C4-2B (cell line): ENCODE data around the gene HOXD9.

ENCODE experiments used
- H3K27ac ChIP-seq: fragments of 450-650 bp; 2 replicates; pipeline ENCODE4 v1.5.1; 2017
- CTCF ChIP-seq: fragments of 450-650 bp; conservative IDR thresholded peaks from 2 replicates; pipeline ENCODE4 v1.5.1; 2017; ENCODE audit warnings: mild to moderate bottlenecking
- ZFX ChIP-seq: fragments of 450-650 bp; IDR thresholded peaks from 2 replicates; pipeline ENCODE4 v1.6.1; 2017

Gene HOXD9

GRCh38 chr2:176132205-176133171, 10.0 kb downstream of the HOXD9 start:
- TF ChIP-seq CTCF: no peak
- TF ChIP-seq ZFX: no peak
- no peak overlapping the region for H3K27ac ChIP-seq

DNA sequence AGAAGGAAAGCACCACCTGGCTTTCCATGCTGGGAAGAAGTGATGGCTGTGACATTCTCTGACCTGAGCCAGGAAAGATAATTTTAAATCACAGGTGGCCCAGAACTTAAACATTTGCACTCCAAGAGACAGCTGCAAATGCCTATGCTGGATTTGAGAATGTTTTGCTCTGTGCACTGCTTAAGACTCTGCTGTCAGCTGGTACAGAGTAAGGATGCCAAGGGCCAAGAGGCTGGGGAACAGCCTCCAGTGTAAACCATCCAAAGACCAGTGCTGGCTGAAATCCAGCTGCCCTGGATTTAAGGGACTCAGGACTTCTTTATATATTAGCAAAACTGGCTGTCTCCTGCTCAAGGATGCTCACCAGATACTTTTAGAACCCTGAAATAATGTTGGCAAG, 10.9 kb downstream of the HOXD9 start:
- TF ChIP-seq CTCF: no peak
- no peak for TF ChIP-seq ZFX
- no peak overlapping the region for H3K27ac ChIP-seq

DNA sequence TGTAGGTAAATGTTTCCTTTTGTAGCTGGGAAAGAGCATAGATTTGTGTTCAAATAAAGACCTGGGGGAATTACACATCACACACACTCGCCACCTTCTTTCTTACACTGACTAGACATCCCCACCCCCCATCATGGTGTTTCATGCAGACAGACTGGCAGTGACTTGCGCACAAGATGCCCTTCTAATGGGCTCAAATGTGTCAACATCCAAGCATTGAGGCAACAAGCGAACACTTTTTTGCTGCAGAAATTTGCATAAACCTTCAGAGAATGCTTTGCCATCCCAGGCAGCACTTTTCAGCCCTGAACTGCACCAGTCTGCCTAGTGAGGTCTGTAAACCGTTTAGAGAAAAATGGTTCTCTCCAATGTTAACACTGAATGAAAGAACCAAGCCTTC, 11.5 kb downstream of the HOXD9 start:
- no peak overlapping the region for H3K27ac ChIP-seq
- no peak for TF ChIP-seq CTCF
- no peak for TF ChIP-seq ZFX

GRCh38 chr2:176135035-176135440, 12.5 kb downstream of the HOXD9 start:
- TF ChIP-seq ZFX: no peak
- no peak for TF ChIP-seq CTCF
- no peak overlapping the region for H3K27ac ChIP-seq

GRCh38 chr2:176136374-176137251, 14.1 kb downstream of the HOXD9 start:
- H3K27ac ChIP-seq: no peak overlapping the region
- no peak for TF ChIP-seq CTCF
- TF ChIP-seq ZFX: no peak

DNA sequence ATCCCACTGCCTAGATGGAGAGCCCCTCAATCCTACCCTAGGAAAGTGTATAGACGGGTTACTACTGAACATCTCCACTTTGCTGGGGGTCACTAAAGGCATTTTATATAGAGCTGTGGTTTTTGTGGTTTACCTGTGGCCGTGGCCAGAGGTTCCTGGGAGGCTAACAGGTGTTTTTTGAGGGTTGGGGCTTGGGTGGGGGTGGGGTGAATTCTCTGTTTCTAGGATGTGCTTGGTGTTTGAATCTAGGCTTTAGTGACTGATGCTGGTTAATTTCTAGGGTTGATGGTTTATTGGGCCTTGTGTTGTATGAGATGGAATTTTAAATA, 14.7 kb downstream of the HOXD9 start:
- no peak for TF ChIP-seq CTCF
- TF ChIP-seq ZFX: no peak
- no peak overlapping the region for H3K27ac ChIP-seq

DNA sequence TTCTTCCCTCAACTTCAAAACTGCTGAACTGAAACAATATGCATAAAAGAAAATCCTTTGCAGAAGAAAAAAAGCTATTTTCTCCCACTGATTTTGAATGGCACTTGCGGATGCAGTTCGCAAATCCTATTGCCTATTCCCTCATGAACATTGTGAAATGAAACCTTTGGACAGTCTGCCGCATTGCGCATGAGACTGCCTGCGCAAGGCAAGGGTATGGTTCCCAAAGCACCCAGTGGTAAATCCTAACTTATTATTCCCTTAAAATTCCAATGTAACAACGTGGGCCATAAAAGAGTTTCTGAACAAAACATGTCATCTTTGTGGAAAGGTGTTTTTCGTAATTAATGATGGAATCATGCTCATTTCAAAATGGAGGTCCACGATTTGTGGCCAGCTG, 15.4 kb downstream of the HOXD9 start:
- H3K27ac ChIP-seq: no peak overlapping the region
- TF ChIP-seq ZFX: no peak
- no peak for TF ChIP-seq CTCF
